ENCODE measurements around the gene SLC35G6. TPM values are rescaled to one million over a fixed set of nuclear protein-coding genes. Genes with fewer than 3 reads are reported as not detected.
A peak's percentile ranks its signal among the peaks of the same experiment; 100 is the strongest.

SLC35G6 gene
- total RNA-seq, 2 experiments from 2014 or later, result not detected

DNA sequence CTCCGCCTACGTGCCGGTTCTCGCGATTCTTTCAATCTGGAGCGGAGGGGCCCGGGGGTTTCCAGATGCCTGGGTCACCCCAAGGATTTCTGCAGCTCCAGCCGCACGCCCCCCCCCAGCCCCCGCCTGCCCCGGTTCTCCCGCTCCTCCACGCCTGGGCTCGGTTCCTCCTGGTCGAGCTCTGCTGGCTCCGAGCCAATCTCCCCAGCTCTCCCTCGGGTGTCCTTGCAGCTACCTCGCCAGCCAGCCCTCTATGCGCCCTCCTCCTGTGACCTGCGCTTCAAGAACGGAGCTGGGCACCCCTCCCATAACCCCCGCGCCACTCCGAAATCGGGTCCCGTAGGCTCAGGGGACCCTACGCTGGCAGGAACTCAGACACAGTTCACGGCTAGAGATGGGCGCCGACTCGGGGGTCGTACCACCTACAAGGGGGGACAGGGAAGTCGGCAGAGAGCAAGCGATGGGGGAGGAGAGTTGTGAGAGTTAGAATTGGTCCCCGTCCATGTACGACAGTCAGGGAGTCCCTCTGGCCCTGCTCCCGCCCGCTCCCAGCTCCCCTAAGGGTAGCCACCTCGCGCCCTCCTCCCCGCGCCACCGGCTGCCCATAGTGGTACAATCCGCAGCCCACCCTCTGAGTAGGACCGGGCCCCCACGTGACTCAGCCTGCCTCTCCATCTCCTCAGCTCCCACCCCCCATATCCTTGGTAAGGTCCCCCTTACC, 41.0 kb upstream of the SLC35G6 start:
- DNase-seq (peak; percentile 63), ATAC-seq (no peak)
- H3K4me3 Mint-ChIP-seq, result peak overlapping the region; percentile 95
- ChIA-PET CTCF (interaction anchor here (0.7 to 6.5 kb wide), 10 partner anchors 13 to 248 kb away, joined by 4 to 78 read pairs (median 6); partner anchors contain the start of genes PLSCR3, SENP3, SLC35G6 and SOX15), POLR2A (interaction anchor here (0.6 to 2.9 kb wide), 5 partner anchors 15 to 56 kb away, joined by 3 to 20 read pairs (median 3); partner anchors contain the start of genes POLR2A and TMEM256)
- peaks cover 47% of the 10 kb centered on the region for H3K4me1 Mint-ChIP-seq (ENCODE audit: low read depth)
- peak overlapping the region; percentile 56 for H3K27ac Mint-ChIP-seq
- H3K36me3 Mint-ChIP-seq (ENCODE audit: low read depth), result peaks cover 22% of the 10 kb centered on the region
- H3K9me3 Mint-ChIP-seq (ENCODE audit: insufficient read depth), result no peaks in the 10 kb centered on the region
- peaks cover 22% of the 10 kb centered on the region for H3K27me3 Mint-ChIP-seq (ENCODE audit: low read depth)

GRCh38 chr17:7440834-7441195, 40.4 kb upstream of the SLC35G6 start:
- ATAC-seq, result no peak
- Mint-ChIP-seq H3K27ac (peak overlapping the region; percentile 56), H3K9me3 (ENCODE audit: insufficient read depth) (no peaks in the 10 kb centered on the region), H3K36me3 (ENCODE audit: low read depth) (peaks cover 22% of the 10 kb centered on the region), H3K27me3 (ENCODE audit: low read depth) (peaks cover 27% of the 10 kb centered on the region), H3K4me3 (peak overlapping the region; percentile 95), H3K4me1 (ENCODE audit: low read depth) (peaks cover 53% of the 10 kb centered on the region)
- peak; percentile 35 for DNase-seq
- ChIA-PET POLR2A (interaction anchor here (0.6 to 2.9 kb wide), 5 partner anchors 14 to 86 kb away, joined by 3 to 20 read pairs (median 7); partner anchors contain the start of genes POLR2A, TMEM256 and TMEM95), CTCF (interaction anchor here (0.6 to 6.5 kb wide), 9 partner anchors 12 to 247 kb away, joined by 4 to 78 read pairs (median 5); partner anchors contain the start of genes SENP3, SLC35G6, SOX15 and WRAP53)

DNA sequence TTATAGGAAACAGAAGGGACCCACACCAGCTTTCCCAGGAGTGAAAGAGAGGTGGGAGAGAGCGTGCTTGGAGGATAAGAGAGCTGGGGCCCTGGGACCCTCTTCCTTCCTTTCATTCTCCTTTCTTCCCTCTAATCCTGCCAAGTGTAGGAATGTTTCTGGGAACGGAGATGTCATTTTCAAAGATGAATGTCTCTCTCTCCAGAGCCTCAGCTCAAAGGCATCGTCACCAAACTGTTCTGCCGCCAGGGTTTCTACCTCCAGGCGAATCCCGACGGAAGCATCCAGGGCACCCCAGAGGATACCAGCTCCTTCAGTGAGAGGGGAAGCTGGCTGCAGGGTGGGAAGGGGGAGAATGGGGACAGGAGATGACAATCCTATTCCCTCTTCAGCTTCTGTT, 40.0 kb upstream of the SLC35G6 start:
- POLR2A ChIA-PET, result interaction anchor here (0.6 to 2.9 kb wide), 5 partner anchors 14 to 125 kb away, joined by 3 to 20 read pairs (median 7); partner anchors contain the start of genes POLR2A and TMEM95
- Mint-ChIP-seq H3K4me1 (ENCODE audit: low read depth) (peaks cover 52% of the 10 kb centered on the region), H3K27me3 (ENCODE audit: low read depth) (peaks cover 29% of the 10 kb centered on the region), H3K36me3 (ENCODE audit: low read depth) (peaks cover 22% of the 10 kb centered on the region), H3K4me3 (peak overlapping the region; percentile 95), H3K27ac (no peak overlapping the region), H3K9me3 (ENCODE audit: insufficient read depth) (no peaks in the 10 kb centered on the region)
- no peak for DNase-seq
- no peak for ATAC-seq
- CTCF ChIA-PET, result interaction anchor here (0.6 to 2.5 kb wide), 6 partner anchors 35 to 247 kb away, joined by 4 to 11 read pairs (median 5); partner anchors contain the start of genes SENP3, SOX15 and WRAP53

GRCh38 chr17:7442142-7442541, 39.1 kb upstream of the SLC35G6 start:
- no peak for ATAC-seq
- CTCF ChIA-PET, result interaction anchor here (0.7 to 2.5 kb wide), 6 partner anchors 12 to 246 kb away, joined by 3 to 11 read pairs (median 5); partner anchors contain the start of genes SENP3, SOX15 and WRAP53
- DNase-seq, result no peak
- H3K9me3 Mint-ChIP-seq (ENCODE audit: insufficient read depth), result no peaks in the 10 kb centered on the region
- H3K36me3 Mint-ChIP-seq (ENCODE audit: low read depth), result peaks cover 21% of the 10 kb centered on the region
- no peak overlapping the region for H3K4me3 Mint-ChIP-seq
- peaks cover 47% of the 10 kb centered on the region for H3K4me1 Mint-ChIP-seq (ENCODE audit: low read depth)
- POLR2A ChIA-PET, result interaction anchor here (1.4 to 2.9 kb wide), 3 partner anchors 13 to 42 kb away, joined by 7 to 20 read pairs (median 9); partner anchors contain the start of gene POLR2A
- H3K27ac Mint-ChIP-seq, result no peak overlapping the region
- H3K27me3 Mint-ChIP-seq (ENCODE audit: low read depth), result peaks cover 32% of the 10 kb centered on the region

GRCh38 chr17:7443499-7444485, 37.5 kb upstream of the SLC35G6 start:
- peaks cover 34% of the 10 kb centered on the region for H3K4me1 Mint-ChIP-seq (ENCODE audit: low read depth)
- POLR2A ChIA-PET, result interaction anchor here (0.5 to 4.6 kb wide), 9 partner anchors 8 to 967 kb away, joined by 3 to 21 read pairs (median 3); partner anchors contain the start of genes MPDU1, POLR2A and ZBTB4

DNA sequence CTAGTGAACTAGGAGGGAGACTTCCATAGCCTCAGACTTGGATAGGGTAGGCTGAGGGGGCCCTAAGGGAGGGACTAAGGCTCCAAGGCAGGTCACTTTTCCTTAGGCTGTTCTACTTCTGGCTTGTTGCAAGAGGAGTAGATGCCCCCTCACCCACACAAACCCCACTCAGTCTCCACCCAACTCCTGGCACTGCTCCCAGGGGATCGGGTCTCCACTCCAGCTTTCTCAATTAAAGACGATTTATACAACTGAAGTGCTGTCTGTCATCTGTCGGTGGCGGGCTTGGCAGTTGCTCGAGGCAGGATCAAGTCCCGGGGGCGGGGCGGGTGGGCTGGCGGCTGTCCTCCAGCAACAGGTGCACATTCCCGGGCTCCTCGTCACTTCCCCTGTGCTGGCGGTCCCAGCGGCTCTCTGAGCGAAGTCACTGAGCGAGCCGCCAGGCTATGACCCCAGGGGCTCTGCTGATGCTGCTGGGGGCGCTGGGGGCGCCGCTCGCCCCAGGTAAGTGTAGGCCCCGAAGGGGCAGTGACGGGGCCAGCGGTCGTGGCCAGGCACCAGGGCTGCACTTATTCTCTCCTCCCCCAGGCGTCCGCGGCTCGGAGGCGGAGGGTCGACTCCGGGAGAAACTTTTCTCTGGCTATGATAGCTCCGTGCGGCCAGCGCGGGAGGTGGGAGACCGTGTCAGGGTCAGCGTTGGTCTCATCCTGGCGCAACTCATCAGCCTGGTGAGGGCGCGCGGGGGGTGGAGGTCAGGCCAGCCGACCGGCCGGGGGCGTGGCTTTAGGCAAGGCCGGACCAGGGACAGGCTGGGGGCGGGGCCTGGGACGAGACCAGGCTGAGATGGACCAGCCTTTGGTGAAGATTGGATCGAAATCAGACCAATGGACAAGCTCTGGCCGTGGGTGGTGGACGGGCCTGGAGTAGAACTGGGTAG, 36.3 kb upstream of the SLC35G6 start, which contains the start of gene CHRNB1:
Gene CHRNB1, plus strand, starts transcription at position 380 of the 937 bp plus-strand sequence. Its CDS starts 67 bp downstream, at position 447.
- POLR2A ChIA-PET, result interaction anchor here (0.5 to 4.6 kb wide), 9 partner anchors 8 to 139 kb away, joined by 3 to 21 read pairs (median 5); partner anchors contain the start of genes MPDU1, POLR2A and ZBTB4
- CTCF ChIA-PET, result interaction anchor here (0.6 to 5.3 kb wide), 12 partner anchors 9 to 177 kb away, joined by 3 to 50 read pairs (median 6); partner anchors contain the start of genes SENP3, TMEM102 and TNFSF13
- Mint-ChIP-seq H3K4me3 (peak within 1 kb of the TSS; percentile 63), H3K4me1 (ENCODE audit: low read depth) (peaks cover 30% of the 10 kb centered on the region), H3K27ac (peak within 1 kb of the TSS; percentile 61), H3K36me3 (ENCODE audit: low read depth) (peaks cover 25% of the 10 kb centered on the region), H3K27me3 (ENCODE audit: low read depth) (peaks cover 28% of the 10 kb centered on the region), H3K9me3 (ENCODE audit: insufficient read depth) (no peaks in the 10 kb centered on the region)
- peak; percentile 17 for ATAC-seq
- peak; percentile 37 for DNase-seq

More at GRCh38 chr17:7443499-7444485, 37.5 kb upstream of the SLC35G6 start:
- Mint-ChIP-seq H3K36me3 (ENCODE audit: low read depth) (peaks cover 24% of the 10 kb centered on the region), H3K27ac (no peak overlapping the region), H3K9me3 (ENCODE audit: insufficient read depth) (no peaks in the 10 kb centered on the region), H3K27me3 (ENCODE audit: low read depth) (peaks cover 33% of the 10 kb centered on the region), H3K4me3 (no peak overlapping the region)
- CTCF ChIA-PET, result interaction anchor here (1.1 to 5.3 kb wide), 8 partner anchors 8 to 117 kb away, joined by 3 to 50 read pairs (median 7); partner anchors contain the start of genes TMEM102 and TNFSF13
- no peak for ATAC-seq
- no peak for DNase-seq

- no peaks in the 10 kb centered on the region for H3K9me3 Mint-ChIP-seq (ENCODE audit: insufficient read depth)
- peaks cover 26% of the 10 kb centered on the region for H3K36me3 Mint-ChIP-seq (ENCODE audit: low read depth)
- peak overlapping the region; percentile 61 for H3K27ac Mint-ChIP-seq
- ATAC-seq (peak; percentile 90), DNase-seq (peak; percentile 70)
- ChIA-PET POLR2A (interaction anchor here (0.6 to 4.6 kb wide), 5 partner anchors 9 to 89 kb away, joined by 3 to 21 read pairs (median 5); partner anchors contain the start of gene POLR2A), CTCF (interaction anchor here (0.6 to 5.3 kb wide), 8 partner anchors 9 to 178 kb away, joined by 3 to 50 read pairs (median 6); partner anchors contain the start of genes SENP3 and TMEM102)
- peaks cover 25% of the 10 kb centered on the region for H3K27me3 Mint-ChIP-seq (ENCODE audit: low read depth)
- peak overlapping the region; percentile 63 for H3K4me3 Mint-ChIP-seq
- H3K4me1 Mint-ChIP-seq (ENCODE audit: low read depth), result peaks cover 24% of the 10 kb centered on the region
These were observed 35.7 kb upstream of the SLC35G6 start for GRCh38 chr17:7445619-7445968.

DNA sequence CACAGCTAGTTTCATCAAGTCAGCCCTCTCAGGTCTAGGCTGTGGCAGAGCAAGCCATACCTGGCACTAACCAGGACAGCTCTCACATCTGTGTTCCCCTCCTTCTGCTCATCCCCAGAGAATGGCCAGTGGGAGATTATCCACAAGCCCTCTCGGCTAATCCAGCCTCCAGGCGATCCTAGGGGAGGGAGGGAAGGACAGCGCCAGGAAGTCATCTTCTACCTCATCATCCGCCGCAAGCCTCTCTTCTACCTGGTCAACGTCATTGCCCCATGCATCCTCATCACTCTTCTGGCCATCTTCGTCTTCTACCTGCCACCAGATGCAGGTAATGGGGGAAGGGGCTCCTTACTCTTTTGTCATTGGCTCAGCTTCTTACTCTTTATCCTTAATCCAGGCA, 32.8 kb upstream of the SLC35G6 start:
- Mint-ChIP-seq H3K36me3 (ENCODE audit: low read depth) (peaks cover 28% of the 10 kb centered on the region), H3K9me3 (ENCODE audit: insufficient read depth) (no peaks in the 10 kb centered on the region), H3K27me3 (ENCODE audit: low read depth) (peaks cover 19% of the 10 kb centered on the region), H3K27ac (no peak overlapping the region), H3K4me3 (no peak overlapping the region), H3K4me1 (ENCODE audit: low read depth) (peaks cover 24% of the 10 kb centered on the region)
- no peak for DNase-seq
- POLR2A ChIA-PET, result interaction anchor here (1.2 kb wide), 1 partner anchor 35 kb away, joined by 5 read pairs; the partner anchor contains the start of gene POLR2A
- no peak for ATAC-seq
- CTCF ChIA-PET, result interaction anchor here (5.3 kb wide), 1 partner anchor 12 kb away, joined by 50 read pairs; the partner anchor contains the start of gene TMEM102

DNA sequence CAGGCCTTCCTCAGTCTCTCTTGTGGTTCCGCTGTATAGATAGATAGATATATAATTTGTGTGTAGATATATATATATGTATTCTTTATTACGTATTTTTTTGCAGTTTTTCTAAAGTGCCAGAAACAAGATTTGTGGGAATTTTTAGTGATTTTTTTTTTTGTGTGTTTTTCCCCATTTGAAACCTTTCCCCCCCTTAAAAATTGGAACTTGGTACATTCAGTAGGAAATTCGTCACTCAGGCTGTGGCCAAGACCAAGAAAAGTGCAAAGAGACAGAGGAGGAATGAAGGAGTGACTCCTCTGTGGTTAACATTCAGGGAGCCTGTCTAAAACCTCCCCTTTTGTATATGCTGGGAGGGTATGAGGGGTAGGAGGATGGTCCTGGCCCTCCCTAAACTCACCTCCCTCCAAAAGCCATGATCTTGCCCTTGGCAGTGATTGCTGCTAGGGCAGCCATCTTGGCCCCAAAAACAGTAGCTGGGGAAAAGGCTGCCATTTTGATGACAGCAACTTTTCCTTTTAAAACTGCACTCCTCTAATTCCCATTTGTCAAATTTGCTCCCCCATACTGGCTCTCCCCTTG, 21.2 kb upstream of the SLC35G6 start:
- ChIA-PET CTCF (interaction anchor here (1.3 kb wide), 1 partner anchor 42 kb away, joined by 4 read pairs; no protein-coding TSS in a partner anchor), POLR2A (interaction anchor here (3.6 kb wide), 1 partner anchor 25 kb away, joined by 19 read pairs; the partner anchor contains the start of gene POLR2A)
- Mint-ChIP-seq H3K36me3 (ENCODE audit: low read depth) (peaks cover 44% of the 10 kb centered on the region), H3K4me3 (no peak overlapping the region), H3K27ac (no peak overlapping the region), H3K4me1 (ENCODE audit: low read depth) (peaks cover 27% of the 10 kb centered on the region), H3K27me3 (ENCODE audit: low read depth) (no peaks in the 10 kb centered on the region), H3K9me3 (ENCODE audit: insufficient read depth) (no peaks in the 10 kb centered on the region)
- no peak for DNase-seq
- ATAC-seq, result no peak

All from activated CD8-positive, alpha-beta T cell treated with anti-CD3 and anti-CD28 coated beads, Interleukin-2, amount 10 ng/mL, durations not matched to agents 7 days and 5 days (primary cell).